HCEC 1CT (cell line): ENCODE results near the gene BRF1.
"Not testable (repeated sequence)": the region's sequence is repeated elsewhere in the genome, so short reads cannot be mapped to it uniquely, and the experiment has no call there.

Experiments used
- DNase-seq: peaks from one replicate; pipeline ENCODE4 v3.0.0-alpha.2; 2017

BRF1 gene

DNA sequence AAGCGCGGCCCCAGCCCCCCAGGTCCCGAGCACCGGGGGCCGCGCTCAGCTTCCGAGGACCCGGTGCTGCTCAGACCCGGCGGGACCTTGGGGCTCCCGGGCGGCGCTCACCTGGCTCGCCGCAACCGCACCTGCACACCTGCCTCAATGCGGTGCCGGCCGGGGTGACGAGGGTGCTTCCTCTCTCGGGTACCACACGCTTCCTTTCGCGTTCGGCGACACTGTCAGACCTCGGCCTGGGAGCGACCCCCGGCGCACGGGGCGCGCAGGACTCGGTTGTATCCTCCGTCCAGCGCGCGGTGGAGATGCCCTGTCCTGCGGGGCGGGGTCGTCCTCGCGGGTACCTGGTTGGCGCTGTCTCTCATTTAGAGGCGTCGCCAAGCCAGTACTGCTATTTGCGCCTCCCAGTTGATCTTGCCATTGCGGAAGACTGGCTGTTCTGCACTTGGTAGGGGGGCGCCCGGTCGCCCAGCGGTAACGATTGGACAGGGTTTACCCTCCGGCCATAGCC is 14.5 kb upstream of the BRF1 start:
- DNase-seq, result peak; percentile 6

DNA sequence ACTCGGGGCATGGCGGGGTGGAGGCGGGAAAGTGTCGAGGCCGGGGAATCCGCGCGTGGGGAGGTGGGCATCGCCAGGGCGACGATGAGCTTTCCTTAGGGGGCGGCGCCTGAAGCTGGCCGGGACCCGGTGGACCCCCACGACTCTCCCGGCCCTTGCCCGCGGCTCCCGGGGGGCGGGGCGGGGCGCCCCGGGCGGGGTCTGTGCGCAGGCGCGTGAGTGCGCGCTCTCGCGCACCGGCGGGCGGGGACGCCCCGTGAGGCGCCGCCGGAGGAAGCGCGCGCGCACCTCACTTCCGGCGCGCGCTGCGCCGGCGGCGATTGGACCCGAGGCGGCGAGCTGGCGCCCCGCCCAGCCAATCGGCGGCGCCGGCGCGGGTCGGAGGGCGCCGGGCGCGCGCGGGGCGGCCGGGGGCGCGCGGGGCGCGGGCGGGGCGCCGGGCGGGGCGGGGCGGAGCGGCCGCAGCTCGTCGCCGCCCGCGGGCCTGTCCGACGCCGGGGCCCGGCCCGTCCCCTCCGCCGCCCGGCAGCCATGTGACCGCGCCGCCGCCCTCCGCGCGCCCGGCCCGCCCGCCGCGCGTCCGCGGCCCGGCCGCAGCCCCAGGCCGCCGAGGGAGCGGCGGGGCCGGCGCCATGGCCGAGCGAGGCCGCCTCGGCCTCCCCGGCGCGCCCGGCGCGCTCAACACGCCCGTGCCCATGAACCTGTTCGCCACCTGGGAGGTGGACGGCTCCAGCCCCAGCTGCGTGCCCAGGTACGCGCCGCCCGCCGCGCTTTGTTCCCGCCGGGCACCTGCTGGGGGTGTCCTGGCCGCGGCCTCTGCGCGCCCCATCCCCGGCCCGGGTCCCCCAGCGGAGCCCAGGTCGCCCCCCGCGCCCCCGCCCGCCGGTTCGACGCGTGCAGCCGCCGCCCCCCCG is 13.7 kb upstream of the BRF1 start, which contains the start of gene PACS2:
TSS of gene PACS2 (plus strand) at position 462 of the 914 bp plus-strand sequence. CDS start at position 633, 171 bp downstream.
- peak; percentile 84 for DNase-seq

DNA sequence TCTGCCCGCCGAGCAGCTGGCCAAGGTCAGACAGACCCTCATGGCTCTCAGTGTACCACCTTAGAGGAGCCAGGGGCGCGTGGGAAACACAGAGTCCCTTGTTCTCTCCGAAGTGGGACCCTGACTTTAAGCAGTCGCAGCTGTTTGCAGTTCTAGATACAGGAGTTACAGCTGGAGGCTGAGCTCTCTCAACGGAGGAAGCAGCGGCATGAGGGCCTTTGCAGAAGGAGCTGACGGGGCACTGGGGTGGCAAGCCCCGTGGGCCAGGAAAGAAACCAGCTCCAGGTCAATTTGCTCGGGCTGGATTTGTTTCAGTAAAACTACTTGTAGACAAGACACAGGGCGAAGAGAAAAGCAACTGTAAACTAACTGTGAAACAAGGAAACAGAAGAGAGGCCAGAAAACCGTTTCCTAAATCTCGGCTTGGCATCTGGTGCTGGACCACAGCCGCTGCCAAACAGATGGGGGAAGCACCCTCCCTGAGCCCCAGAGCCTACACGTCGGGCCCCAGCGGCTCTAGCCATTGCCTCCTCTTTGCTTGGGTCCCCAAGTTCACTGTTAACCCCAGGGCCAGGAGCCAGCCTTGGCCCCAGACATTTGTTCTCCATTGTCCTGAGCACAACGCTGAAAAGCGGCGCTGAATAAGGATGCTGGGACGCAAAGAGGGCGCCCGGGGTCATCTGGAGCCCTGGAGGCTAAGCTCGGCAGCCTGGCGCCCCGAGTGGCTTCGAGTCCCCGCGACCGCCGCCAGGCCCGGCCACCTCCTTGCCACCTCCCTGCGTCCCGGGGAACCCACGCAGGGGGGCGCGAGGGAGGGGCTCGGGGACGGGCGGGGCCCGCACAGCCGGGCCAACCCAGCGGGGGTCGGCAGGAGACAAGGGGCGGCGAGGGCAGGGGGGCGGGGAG is 12.8 kb upstream of the BRF1 start:
- no peak for DNase-seq

DNA sequence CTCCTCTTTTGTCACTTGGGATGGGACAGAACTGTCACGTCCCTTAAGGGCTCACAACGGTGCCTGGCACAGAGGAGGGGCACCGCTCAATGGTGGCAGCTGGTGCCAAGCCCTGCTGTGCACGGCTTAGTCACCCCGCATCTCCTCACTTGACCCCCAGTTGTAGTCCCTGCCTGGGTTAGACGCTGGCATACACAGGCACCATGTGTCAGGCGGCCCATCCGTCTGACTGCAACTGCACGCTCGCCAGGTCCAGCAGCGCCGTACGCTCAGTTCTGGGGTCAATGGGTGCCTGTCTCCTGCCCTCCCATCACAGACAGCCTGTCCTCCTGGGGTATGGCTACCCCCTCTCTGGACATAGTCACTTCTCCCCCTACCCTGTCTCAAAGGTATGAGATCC is 12.2 kb upstream of the BRF1 start:
- DNase-seq, result no peak

DNA sequence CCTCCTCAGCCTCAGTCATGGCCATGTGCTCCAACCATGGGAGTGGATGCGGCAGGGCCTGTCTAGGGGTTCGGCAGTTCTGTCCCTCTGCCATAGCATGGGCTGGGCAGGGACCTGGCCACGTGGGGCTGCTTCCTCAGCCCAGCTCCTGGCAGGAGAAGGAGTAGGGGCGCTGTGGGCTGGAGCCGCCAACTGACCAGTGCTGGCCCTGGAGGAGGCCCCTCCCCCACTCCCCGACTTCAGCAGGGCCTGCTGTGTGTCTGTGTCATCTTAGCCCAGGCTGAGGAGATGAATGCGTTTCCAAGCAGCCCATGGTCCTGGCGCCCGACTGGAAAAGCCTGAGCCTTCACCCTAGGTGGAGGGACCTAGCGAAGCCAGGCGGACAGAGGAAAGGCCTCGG is 11.0 kb upstream of the BRF1 start:
- no peak for DNase-seq

DNA sequence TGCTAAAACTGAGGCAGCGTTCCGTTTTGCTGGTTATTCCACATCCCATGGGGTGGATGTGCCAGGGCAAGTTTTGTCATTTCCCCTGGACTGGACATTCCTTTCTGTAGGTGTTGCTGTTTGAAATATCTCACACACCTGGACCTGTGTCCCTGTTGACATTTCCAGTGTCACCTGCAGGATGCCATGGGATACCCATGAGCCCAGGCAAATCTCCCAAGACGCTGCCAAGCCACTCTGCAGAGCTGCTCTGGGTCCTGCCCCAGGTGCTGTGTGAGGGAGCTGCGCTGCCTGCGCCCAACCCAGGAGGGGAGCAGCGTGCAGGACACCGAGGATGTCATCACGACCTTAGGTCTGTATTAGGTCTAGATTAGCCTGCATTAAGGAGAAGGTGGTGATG is 8.6 kb upstream of the BRF1 start:
- DNase-seq, result no peak

DNA sequence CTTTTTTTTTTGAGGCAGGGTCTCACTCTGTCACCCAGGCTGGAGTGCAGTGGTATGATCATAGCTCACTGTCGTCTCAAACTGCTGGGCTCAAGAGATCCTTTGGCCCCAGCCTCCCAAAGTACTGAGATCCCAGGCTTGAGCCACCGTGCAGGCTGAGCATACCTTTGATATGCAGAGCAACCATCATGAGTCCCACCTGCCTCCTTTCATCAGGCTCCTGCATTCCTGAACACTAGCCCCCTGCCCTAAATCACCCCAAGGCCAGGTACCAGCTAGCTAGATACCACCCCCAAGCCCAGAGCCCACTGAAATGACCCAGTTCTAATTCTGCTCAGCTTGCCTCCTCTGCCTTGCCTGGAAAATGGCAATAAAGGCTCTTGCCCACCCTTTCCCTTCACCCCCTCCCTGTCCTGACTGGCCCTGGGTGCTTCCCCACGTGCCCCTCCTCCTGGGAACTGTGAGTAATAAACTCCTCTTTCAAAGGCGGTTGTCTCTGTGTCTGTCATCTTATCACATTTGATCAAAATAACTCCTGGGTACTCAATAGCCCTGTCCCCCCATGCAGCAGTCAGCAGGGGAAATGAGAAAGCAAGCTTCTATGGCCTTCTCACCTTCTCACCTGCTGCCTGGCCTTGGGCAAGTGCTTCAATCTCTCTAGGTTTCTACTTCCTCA is 6.4 kb upstream of the BRF1 start:
- no peak for DNase-seq

DNA sequence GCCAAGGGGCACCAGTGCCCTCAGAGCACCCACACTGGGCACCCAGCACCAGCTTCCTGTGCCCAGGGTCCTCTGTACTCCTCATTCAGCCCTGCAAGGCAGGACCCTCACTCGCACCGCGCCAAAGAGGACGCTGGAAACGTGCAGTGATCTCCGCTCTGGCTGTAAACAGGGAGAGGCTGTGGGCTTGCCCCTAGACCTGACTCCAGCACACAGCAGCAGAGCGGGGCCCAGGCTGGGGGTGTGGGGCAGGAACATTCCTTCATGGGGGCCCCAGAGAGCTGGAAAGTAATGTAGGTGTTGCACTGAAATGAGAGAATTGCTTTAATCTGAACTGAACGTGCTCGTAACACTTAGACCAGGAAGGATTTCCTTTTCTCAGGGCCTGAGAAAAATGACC is 5.0 kb upstream of the BRF1 start:
- DNase-seq, result no peak

DNA sequence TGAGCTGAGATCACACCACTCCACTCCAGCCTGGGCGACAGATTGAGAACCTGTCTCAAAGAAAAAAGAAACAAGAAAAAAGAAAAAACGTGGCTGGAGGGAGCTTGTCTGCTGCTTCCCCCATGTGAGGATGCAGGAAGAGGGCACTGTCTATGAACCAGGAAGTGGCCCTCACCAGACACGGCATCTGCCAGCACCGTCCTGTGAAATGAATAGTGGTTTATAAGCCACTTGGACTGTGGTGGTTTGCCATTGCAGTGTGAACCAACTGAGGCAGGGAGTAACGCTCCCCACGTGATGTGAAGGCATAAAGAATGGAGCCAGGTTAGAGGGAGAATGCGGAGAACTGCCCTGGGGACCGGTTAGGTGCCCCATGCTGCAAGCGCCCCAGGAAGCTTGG is 4.5 kb upstream of the BRF1 start:
- no peak for DNase-seq

DNA sequence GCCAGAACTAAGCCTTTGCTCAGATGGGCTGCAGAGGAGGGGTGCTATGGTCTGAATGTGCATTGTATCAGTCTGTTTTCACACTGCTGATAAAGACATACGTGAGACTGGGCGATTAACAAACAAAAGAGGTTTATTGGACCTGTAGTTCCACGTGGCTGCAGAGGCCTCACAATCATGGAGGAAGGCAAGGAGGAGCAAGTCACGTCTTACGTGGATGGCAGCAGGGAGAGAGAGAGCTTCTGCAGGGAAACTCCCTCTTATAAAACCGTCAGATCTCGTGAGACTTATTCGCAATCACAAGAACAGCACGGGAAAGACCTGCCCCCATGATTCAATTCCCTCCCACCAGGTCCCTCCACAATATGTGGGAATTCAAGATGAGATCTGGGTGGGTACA is 3.8 kb upstream of the BRF1 start:
- no peak for DNase-seq

DNA sequence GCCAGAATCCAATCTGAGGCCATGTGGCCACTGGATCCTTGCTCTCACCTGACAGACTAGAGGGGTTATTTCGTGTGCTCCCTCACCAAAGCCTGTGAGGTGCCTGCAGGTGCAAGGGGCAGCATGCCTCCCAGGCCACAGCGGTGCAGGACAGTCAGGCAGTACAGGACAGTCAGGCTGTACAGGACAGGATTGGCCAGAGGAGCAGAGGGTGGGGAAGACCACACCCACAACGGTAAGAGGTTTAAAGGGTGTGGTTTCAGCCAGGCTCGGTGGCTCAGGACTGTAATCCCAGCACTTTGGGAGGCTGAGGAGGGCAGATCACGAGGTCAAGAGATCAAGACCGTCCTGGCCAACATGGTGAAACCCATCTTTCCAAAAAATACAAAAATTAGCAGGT is 3.1 kb upstream of the BRF1 start:
- DNase-seq, result no peak

DNA sequence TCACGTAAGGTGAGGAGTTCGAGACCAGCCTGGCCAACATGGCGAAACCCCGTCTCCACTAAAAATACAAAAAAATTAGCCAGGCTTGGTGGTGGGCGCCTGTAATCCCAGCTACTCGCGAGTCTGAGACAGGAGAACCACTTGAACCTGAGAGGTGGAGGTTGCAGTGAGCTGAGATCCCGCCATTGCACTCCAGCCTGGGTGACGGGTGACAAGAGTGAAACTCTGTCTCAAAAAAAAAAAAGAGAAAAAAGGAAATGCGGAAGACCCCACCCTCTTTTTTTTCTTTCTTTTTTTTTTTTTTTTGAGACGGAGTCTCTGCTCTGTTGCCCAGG is 1.1 kb upstream of the BRF1 start:
- DNase-seq, result not testable (repeated sequence)

DNA sequence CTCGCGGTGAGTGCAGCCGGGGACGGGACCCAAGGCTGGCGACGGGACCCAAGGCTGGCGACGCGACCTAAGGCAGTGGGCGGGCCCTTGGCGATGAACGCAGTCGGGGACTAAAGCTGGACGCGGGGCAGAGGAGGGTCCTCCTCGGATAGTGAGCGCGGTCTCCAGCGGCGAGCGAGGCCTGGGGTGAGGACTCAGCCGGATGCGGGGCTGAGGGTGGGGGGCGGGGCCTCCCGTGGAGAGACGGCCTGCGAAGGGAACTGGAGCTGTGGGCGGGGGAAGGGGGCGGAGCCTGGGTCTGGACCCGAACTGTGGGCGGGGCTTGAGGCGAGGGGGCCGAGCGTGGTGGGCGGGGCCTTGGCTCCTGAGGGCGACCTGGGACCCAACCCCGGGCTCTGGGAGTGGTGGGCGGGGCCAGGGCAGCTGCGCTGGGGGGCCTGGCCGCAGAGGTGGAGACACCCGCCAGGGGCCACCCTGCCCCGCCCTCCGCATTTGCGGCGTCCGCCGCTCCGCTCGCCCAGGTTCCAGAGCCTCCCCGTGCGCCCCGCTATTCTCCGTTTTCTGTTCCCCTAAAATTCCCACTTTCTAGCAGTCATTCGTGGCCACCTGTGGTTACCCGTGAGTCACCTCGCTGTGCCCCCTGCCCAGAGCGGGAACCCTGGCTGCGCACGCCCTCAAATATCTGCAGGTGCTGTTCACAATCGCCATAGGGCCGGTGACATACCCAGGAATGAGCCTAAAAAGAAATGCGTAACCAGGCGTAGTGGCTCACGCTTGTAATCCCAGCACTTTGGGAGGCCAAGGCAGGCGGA is 508 bp upstream of the BRF1 start:
- DNase-seq, result peak; percentile 86

DNA sequence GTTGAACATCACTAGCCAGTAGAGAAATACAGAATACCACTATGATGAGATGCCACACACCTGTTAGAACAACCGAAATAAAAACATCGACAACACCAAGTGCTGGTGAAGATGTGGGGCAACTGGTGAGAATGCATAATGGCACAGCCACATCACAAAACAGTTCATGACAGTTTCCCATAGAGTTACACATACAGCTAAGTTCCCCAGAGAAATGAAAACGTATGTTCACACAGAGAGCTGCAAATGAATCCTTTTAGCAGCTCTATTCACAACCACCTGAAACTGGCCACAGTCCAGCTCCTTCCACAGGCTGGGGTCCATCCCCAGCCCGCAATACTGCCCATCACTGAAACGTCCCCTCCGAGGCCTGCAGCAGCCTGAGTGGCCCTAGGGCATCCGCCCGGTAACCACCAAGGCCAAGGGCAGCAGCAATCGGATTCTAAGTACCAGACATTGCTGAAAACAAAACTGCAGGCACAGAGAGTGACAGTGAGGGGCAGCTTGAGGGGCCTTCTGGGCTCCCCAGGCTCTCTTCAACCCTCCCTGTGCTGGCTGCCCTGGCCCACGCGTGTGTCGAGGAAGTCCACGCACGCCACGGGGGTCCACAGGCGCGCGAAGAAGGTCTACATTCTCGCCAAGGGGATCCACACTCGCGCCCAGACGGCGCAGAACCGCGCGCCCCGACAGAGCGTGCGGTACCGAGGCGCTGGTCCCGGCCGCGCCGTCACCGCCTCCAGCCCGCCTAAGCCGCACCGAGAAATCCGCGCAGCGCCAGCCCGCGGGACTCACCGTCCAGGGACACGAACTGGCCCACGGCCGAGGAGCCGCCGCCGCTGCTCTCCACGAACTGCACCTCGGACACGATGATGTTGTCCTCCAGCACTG is 903 bp downstream of the BRF1 start:
- DNase-seq, result no peak

DNA sequence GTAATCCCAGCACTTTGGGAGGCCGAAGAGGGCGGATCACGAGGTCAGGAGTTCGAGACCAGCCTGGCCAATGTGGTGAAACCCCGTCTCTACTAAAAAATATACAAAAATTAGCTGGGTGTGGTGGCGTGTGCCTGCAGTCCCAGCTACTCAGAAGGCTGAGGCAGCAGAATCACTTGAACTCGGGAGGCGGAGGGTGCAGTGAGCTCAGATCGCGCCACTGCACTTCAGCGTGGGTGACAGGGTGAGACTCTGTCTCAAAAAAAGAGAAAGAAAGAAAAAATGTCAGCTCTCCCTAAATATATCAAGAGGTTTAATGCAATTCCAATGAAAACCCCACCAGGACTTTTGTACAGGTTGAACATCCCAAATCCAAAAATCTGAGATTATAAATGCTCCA is 3.5 kb downstream of the BRF1 start:
- not testable (repeated sequence) for DNase-seq

DNA sequence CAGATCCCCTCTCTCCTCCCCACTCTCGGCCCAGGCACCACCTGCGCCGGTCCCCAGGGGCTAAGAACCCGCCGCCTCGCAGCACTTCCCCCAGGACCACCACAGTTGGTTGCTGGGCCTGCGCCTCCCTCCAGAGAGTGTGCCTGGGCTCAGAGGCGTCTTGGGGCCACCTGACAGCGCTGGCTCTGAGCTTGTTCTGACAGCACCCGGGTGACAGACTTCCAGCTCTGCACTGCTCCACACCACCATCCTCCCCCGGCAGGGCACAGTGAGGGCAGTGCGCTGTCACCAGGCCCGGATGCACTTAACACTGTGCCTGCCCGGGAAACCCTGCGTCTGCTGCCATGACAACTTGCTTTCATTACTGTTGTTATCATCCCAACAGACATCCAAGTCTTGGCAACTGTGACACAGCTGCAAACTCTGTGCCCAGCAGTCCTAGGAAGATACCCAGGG is 6.6 kb downstream of the BRF1 start:
- no peak for DNase-seq

DNA sequence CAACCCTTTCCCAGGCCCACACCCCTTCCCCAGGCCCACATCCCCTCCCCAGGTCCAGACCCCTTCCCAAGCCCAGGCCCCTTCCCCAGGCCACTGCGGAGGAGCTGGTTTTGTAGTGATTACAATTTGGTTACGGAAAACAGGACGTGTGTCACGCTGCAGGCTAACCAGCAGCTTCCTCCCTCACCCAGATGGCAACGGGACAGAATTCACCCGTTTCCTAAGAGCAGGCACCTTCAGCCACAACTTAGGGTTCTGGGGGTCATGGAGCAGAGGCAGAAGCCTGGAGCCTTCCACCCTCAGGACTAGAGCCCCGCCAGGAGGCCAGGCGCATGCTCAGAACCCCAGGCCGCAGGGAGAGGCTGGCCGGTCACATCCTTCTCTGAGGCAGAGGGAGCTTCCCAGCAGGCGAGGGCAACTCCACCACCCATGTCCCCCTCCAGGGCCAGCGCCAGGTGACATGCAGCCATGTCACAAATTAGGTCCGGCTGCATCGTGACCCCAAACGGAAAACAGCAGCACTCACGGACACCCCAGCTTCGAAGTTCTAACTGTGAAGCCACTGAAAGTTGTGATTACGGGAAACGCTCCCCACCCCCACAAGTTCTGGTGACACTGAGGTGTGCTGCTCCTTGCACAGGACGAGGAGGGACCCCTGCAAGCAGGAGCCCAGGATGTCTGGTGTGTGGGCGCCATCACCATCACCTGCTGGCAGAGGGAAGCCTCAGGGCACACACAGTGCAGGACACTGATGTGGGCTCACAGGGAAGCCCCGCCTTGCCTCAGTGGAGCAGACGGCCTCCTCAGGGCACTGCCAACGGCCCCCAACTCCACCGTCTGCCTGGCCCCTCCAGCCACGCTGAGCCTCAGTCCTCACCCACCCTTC is 7.7 kb downstream of the BRF1 start:
- no peak for DNase-seq

DNA sequence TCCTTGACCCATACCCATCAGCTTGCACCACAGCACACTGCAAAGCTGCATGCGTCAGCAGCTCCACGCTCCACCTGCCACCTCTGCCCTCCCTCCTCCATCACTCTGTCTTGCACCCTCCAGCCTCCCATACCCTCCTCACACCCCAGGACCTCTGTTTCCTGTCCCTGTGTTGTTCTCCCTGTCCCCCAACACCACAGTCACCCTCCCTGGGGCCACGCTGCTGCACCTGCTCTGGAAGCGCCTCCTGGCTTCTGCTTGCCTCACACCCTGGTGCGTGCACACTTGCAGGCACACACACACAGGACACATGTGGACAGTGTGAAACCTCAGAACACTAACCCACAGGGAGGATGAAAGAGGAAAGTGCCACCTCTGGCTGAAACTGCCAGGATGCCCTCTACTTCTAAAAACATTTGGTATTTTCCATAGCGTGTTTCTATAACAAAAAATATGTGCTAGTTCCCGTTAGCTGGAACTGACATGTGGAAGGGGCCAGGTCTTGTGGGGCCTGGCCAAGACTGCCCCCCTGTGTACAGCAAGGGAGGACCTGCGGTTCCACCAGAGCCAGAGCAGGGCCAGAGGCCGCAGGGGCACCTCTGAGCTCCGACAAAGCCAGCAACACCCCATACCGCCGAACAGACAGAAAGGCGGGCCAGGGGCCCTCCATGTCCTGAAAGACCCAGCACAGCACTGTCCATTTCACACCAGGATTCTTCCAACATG is 10.0 kb downstream of the BRF1 start:
- DNase-seq, result no peak

DNA sequence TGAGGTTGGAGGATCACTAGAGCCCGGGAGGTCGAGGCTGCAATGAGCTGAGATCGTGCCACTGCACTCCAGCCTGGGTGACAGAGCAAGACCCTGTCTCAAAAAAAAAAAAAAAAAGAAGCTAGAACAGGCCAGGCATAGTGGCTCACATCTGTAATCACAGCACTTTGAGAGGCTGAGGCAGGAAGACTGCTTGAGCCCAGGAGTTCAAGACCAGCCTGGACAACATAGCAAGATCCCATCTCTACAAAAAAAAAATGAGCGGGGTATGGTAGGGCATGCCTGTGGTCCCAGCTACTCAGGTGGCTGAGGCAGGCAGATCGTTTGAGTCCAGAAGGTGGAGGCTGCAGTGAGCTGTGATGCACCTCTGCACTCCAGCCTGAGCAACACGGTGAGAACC is 11.9 kb downstream of the BRF1 start:
- not testable (repeated sequence) for DNase-seq
